Iris pigment epithelial cell (primary cell): ENCODE results near the gene KRABD2.
A peak's percentile ranks its signal among the peaks of the same experiment; 100 is the strongest.
"Not testable (repeated sequence)": the region's sequence is repeated elsewhere in the genome, so short reads cannot be mapped to it uniquely, and the experiment has no call there.

Experiments used
- DNase-seq: peaks from one replicate; pipeline ENCODE4 v3.0.0-alpha.2; 2011; ENCODE audit warnings: low read depth

The KRABD2 gene

GRCh38 chr17:8392674-8393469 lies 16.4 kb upstream of the KRABD2 start:
- DNase-seq, result no peak

DNA sequence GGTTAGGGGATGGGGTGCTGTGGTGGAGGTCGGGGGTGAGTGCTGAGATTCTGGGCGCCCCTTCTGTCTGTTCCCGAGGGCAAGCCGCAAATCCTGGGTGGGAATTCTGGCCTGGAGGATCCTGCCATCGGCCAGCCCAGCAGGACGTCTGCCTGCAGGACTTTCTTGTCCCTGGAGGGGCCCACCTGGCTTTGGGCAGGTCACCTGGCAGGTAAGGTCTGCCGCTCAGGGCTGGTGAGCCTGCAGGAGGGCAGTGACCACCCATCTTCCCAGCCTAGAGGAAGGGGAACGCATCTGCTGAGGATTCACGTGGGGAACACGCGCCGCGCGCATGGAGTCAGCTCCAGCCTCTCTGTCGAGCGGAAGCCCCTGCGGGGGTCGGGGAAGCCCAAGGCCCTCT lies 15.8 kb upstream of the KRABD2 start:
- no peak for DNase-seq

GRCh38 chr17:8391711-8392110 lies 15.2 kb upstream of the KRABD2 start:
- DNase-seq, result no peak

DNA sequence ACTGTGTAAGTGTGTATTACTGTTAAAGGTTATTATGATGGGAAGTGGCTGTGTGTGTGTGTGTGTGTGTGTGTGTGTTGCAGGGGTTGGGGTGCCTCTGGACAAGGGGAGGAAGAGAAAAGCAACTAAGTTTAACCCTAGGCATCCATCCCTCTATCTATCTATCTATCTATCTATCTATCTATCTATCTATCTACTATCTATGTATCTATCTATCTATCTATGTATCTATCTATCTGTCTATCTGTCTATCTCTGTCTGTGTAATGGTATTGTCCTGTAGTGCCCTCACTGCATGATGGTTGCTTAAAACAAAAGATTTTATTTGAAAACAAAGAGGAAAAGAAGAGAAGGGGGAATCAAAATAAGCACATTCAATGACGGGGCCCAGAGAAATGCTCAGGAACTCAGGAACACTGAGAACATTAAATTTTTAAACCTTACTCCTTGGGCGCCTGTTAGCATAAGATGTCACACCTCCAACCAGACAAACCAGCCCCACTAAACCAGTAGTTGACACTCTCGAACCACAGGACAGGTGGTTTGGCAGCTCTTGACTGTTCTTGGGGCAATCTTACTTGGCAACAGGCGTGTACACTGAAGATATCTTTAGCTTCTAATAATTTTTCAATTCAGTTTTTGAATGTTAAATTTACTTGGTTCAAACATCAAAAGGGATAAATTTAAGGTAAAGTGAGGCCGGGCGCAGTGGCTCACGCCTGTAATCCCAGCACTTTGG lies 11.6 kb upstream of the KRABD2 start:
- DNase-seq, result no peak

DNA sequence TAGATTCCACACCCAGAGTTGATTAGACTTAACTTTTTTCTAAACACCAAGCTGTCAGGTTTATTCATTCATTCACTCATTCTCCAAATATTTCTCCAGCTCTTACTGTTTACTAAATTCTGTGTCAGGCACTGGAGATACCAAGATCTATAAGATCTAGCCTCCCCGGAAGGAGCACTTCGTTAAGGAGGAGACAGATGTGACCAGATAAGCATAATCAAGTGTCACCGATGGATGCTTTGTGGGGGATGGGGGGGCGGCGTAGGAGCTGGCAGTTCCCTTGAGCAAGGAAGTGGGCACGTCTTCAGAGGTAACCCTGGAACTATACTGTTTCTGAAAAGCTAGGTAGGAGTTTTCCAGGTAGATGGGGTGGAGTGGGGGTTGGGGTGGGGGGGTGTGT lies 10.3 kb upstream of the KRABD2 start:
- DNase-seq, result no peak

GRCh38 chr17:8384801-8385378 lies 8.4 kb upstream of the KRABD2 start:
- peak; percentile 94 for DNase-seq

- peak; percentile 96 for DNase-seq
These were observed 6.8 kb upstream of the KRABD2 start, which contains the start of gene RPL26 for GRCh38 chr17:8383143-8383822. TSS of gene RPL26 (minus strand) at chr17:8383193. CDS start at chr17:8382310, 883 bp downstream.

GRCh38 chr17:8382880-8383142 lies 6.3 kb upstream of the KRABD2 start:
- DNase-seq, result no peak

- peak; percentile 24 for DNase-seq
These were observed 5.8 kb upstream of the KRABD2 start for GRCh38 chr17:8382052-8382879.

DNA sequence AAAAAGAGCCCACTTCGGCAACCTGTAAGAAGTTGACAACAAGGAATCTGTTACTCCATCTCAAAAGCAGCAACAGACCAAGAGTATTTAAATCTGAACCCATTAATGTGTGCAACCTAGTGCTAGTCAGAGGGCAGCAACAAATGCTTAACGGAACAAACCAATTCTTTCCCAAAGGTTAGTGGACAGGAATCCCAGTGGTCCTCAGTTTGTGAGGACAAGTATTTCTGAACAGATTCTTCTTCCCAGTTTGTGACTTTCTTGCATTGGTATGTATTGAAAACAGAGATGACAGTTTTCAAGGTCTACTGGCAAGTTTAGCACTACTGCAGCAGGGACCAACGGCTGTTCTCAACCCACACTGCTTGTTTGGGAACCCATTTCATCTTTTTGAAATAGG lies 3.5 kb upstream of the KRABD2 start:
- DNase-seq, result no peak

- not testable (repeated sequence) for DNase-seq
These were observed 1.6 kb upstream of the KRABD2 start for GRCh38 chr17:8378117-8378516.

DNA sequence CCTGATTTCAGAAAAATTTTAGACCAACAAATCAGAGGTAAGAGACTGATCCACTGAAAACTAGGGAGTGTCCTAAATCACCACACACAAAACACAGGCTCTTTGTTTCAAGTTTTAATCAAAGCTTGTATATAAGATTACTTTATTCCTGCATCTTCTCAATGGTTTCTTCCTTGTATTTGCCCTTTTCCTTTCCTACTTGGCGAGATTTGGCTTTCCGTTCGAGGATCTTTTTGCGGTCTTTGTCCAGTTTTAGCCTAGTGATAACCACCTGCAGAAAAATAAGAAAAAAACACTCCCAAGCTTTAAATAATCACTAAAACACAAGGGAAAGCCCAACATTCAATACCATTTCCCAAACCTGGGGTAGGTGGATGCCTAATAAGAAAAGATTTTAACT lies 918 bp upstream of the KRABD2 start:
- DNase-seq, result no peak

DNA sequence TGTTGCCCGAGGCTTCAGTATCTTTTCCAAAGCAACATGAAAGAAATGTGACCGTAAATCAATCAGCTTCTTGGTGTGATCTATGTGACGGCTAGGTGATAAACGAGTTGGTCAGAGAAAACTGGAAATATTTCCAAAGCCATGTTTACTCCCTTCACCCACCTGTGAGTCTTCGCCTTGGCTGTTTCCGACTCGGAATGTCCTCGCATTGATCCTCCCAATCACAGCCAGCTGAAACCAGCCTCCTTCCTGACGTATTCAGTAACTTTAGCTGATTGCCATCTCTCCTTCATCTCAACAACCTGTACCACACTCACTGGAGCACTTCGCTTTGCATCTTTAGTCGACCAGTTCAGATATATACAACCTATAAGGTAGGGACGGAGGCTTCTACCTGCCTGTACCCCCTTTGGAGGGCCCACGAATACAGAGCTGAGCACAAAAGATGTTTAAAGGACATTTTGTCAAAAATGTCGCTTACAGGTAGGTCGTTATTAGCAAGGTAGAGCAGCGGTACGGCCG lies 705 bp downstream of the KRABD2 start:
- peak; percentile 21 for DNase-seq

DNA sequence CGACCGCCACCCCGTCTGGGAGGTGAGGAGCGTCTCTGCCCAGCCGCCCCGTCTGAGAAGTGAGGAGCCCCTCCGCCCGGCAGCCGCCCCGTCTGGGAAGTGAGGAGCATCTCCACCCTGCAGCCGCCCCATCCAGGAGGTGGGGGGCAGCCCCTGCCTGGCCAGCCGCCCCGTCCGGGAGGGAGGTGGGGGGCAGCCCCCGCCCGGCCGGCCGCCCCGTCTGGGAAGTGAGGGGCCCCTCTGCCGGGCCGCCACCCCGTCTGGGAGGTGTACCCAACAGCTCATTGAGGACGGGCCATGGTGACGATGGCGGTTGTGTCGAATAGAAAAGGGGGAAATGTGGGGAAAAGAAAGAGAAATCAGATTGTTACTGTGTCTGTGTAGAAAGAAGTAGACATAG lies 2.6 kb downstream of the KRABD2 start:
- DNase-seq, result not testable (repeated sequence)

DNA sequence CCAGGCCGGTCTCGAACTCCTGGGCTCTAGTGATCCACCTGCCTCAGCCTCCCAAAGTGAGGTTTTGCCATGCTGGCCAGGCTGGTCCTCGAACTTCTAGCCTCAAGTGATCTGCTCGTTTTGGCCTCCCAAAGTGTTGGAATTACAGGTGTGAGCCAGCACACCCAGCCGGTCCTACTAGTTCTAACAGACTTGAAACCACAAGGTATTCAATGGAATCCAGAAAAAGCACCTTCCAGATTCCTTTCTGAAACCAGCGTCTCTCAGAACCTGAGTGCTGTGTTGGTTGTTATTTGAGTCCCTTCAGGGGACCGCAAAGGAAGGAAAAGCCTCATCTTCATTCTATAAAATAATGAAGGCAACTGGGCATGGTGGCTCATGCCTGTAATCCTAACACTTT lies 4.1 kb downstream of the KRABD2 start:
- no peak for DNase-seq

DNA sequence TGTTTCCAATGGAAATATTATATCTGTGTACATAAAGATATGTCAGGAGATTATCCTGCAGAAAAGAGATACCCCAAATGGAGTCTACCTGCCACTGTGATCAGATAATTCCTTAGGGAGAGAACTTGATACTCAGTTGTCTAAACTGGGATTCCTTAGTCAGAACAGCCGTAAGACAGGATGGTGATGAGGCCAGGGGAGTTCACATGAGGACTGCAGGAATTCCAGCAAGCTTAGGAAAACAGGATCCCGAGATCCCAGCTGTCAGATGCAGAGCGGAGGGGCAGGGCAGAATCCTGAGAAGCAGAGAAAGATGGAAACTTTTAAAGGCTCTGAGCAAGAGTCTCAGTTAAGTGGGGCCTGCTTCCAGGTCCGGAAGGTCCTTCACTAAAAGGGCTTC lies 4.7 kb downstream of the KRABD2 start:
- no peak for DNase-seq

GRCh38 chr17:8369944-8370343 lies 6.6 kb downstream of the KRABD2 start:
- no peak for DNase-seq

- no peak for DNase-seq
These were observed 8.3 kb downstream of the KRABD2 start for GRCh38 chr17:8368193-8368592.

DNA sequence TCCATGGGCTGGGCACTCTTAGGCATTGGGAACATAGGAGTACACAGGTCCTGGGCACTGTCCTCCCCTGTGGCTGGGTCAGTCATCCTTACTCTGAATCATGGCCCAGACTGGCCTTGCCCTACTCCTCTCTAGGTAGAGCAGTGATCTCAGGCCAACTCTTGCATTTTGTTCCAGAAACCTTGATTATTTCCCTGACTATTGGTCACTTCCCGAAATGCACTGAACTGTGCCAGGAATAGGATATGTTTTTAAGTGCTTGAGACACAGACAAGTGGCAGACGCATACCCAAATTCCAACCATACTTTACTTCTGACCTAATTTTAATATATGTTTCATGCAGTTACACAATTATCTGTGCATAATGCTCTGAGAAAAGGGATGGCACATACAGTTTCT lies 10.3 kb downstream of the KRABD2 start:
- peak; percentile 89 for DNase-seq

GRCh38 chr17:8365143-8365542 lies 11.4 kb downstream of the KRABD2 start:
- DNase-seq, result peak; percentile 41

- DNase-seq, result peak; percentile 49
These were observed 13.7 kb downstream of the KRABD2 start for GRCh38 chr17:8362651-8363332.
